ENCODE measurements around the gene AICDA.

GRCh38 chr12:8636581-8636980 lies 23.9 kb upstream of the AICDA start:
- no peak for TF ChIP-seq POLR2A (IDR thresholded peaks at IDR 0.05; ENCODE audit: low read length)
- TF ChIP-seq GATA1 (IDR thresholded peaks at IDR 0.05; ENCODE audit: low read depth, low read length) = no peak
